H9 (cell line): Measurements from ENCODE around the gene TMEM270. TPM values are rescaled to one million over a fixed set of nuclear protein-coding genes. Genes with fewer than 3 reads are reported as not detected.

Source experiments
- DNase-seq: peaks from one replicate; pipeline ENCODE4 v3.0.0-alpha.2; 2017
- H2AFZ ChIP-seq: one replicate; pipeline ENCODE4 v1.6.1; 2013; ENCODE audit warnings: mild to moderate bottlenecking, low read length, control low read depth, moderate library complexity
- H2AK5ac ChIP-seq: 2 replicates; pipeline ENCODE4 v1.6.1; 2013; ENCODE audit warnings: low read length, control low read depth, mixed read lengths; ENCODE audit not compliant: insufficient read length
- H2BK120ac ChIP-seq: one replicate; pipeline ENCODE4 v1.6.1; 2013; ENCODE audit warnings: low read depth, mild to moderate bottlenecking, low read length, control low read depth, inconsistent platforms; ENCODE audit not compliant: poor library complexity, severe bottlenecking
- H2BK12ac ChIP-seq: 2 replicates; pipeline ENCODE4 v1.6.1; 2013; ENCODE audit warnings: low read length, control low read depth, mixed read lengths, low read depth; ENCODE audit not compliant: insufficient read length
- H2BK15ac ChIP-seq: 2 replicates; pipeline ENCODE4 v1.6.1; 2013; ENCODE audit warnings: low read depth, low read length, control low read depth
- H2BK20ac ChIP-seq: one replicate; pipeline ENCODE4 v1.6.1; 2013; ENCODE audit warnings: low read depth, mild to moderate bottlenecking, low read length, control low read depth, inconsistent platforms; ENCODE audit not compliant: poor library complexity, severe bottlenecking
- H2BK5ac ChIP-seq: 2 replicates; pipeline ENCODE4 v1.6.1; 2013; ENCODE audit warnings: low read length, control low read depth, mixed read lengths; ENCODE audit not compliant: insufficient read length
- H3K14ac ChIP-seq: 2 replicates; pipeline ENCODE4 v1.6.1; 2013; ENCODE audit warnings: low read length, control low read depth; ENCODE audit not compliant: insufficient read depth
- H3K18ac ChIP-seq: 2 replicates; pipeline ENCODE4 v1.6.1; 2013; ENCODE audit warnings: low read depth, mild to moderate bottlenecking, mixed read lengths, low read length, control low read depth; ENCODE audit not compliant: insufficient read length
- H3K23ac ChIP-seq: 2 replicates; pipeline ENCODE4 v1.6.1; 2013; ENCODE audit warnings: low read length, control low read depth, mixed read lengths, low read depth; ENCODE audit not compliant: insufficient read length
- H3K23me2 ChIP-seq: 2 replicates; pipeline ENCODE4 v1.6.1; 2013; ENCODE audit warnings: low read depth, mild to moderate bottlenecking, mixed read lengths, low read length, control low read depth; ENCODE audit not compliant: insufficient read length, poor library complexity, severe bottlenecking
- H3K27ac ChIP-seq: 2 replicates; pipeline ENCODE4 v1.5.1; 2013; ENCODE audit warnings: low read length, control low read depth, mixed read lengths, low read depth; ENCODE audit not compliant: insufficient read length
- H3K27me3 ChIP-seq: 2 replicates; pipeline ENCODE4 v1.6.1; 2013; ENCODE audit warnings: low read length, control low read depth, inconsistent platforms; ENCODE audit not compliant: insufficient read depth
- H3K4ac ChIP-seq: 2 replicates; pipeline ENCODE4 v1.6.1; 2013; ENCODE audit warnings: low read depth, mild to moderate bottlenecking, control low read depth, inconsistent platforms, low read length, moderate library complexity
- H3K4me1 ChIP-seq: 2 replicates; pipeline ENCODE4 v1.6.1; 2013; ENCODE audit warnings: low read length, control low read depth, inconsistent platforms; ENCODE audit not compliant: insufficient read depth
- H3K4me2 ChIP-seq: 2 replicates; pipeline ENCODE4 v1.6.1; 2013; ENCODE audit warnings: low read length, control low read depth, mixed read lengths; ENCODE audit not compliant: insufficient read length, insufficient read depth
- H3K56ac ChIP-seq: 2 replicates; pipeline ENCODE4 v1.6.1; 2013; ENCODE audit warnings: low read depth, mild to moderate bottlenecking, mixed read lengths, low read length, control low read depth; ENCODE audit not compliant: insufficient read length
- H3K79me1 ChIP-seq: 2 replicates; pipeline ENCODE4 v1.6.1; 2013; ENCODE audit warnings: low read depth, mild to moderate bottlenecking, moderate library complexity, low read length, control low read depth, inconsistent platforms; ENCODE audit not compliant: insufficient read depth, poor library complexity, severe bottlenecking
- H3K79me2 ChIP-seq: 2 replicates; pipeline ENCODE4 v1.6.1; 2013; ENCODE audit warnings: low read length, control low read depth, inconsistent platforms; ENCODE audit not compliant: insufficient read depth
- H3K9ac ChIP-seq: 2 replicates; pipeline ENCODE4 v1.6.1; 2013; ENCODE audit warnings: low read length, control low read depth, mixed read lengths; ENCODE audit not compliant: insufficient read length; ENCODE audit errors: extremely low read depth
- H3K9me3 ChIP-seq: one replicate; pipeline ENCODE4 v1.6.1; 2013; ENCODE audit warnings: low read depth, low read length, inconsistent platforms; ENCODE audit not compliant: control insufficient read depth
- H3T11ph ChIP-seq: one replicate; pipeline ENCODE4 v1.6.1; 2013; ENCODE audit warnings: mild to moderate bottlenecking, low read length, control low read depth, inconsistent platforms
- H4K20me1 ChIP-seq: one replicate; pipeline ENCODE4 v1.6.1; 2013; ENCODE audit not compliant: control insufficient read depth, insufficient read length, insufficient read depth
- H4K5ac ChIP-seq: 2 replicates; pipeline ENCODE4 v1.6.1; 2013; ENCODE audit warnings: low read depth, mild to moderate bottlenecking, mixed read lengths, low read length, control low read depth; ENCODE audit not compliant: insufficient read length
- H4K8ac ChIP-seq: replicated peaks from 2 replicates; pipeline ENCODE4 v1.6.1; 2013; ENCODE audit warnings: low read length, control low read depth, mixed read lengths, low read depth; ENCODE audit not compliant: insufficient read length
- H4K91ac ChIP-seq: 2 replicates; pipeline ENCODE4 v1.6.1; 2013; ENCODE audit warnings: low read depth, mild to moderate bottlenecking, moderate library complexity, mixed read lengths, low read length, control low read depth; ENCODE audit not compliant: insufficient read length
- H3K27ac Mint-ChIP-seq, 3 experiments: 2 replicates in 2 of 3; 3 replicates in 1 of 3; pipeline ENCODE4 v1.8.0; 2020 to 2021; ENCODE audit warnings: mixed read lengths in 3 of 3, mild to moderate bottlenecking in 1 of 3, moderate library complexity in 1 of 3
- H3K27me3 Mint-ChIP-seq: 2 replicates; pipeline ENCODE4 v1.8.0; 2021; ENCODE audit warnings: low read depth, mild to moderate bottlenecking, moderate library complexity, mixed read lengths
- H3K36me3 Mint-ChIP-seq, 3 experiments: 2 replicates in 2 of 3; 3 replicates in 1 of 3; pipeline ENCODE4 v1.8.0; 2020 to 2021; ENCODE audit warnings: low read depth in 3 of 3, mixed read lengths in 3 of 3; ENCODE audit not compliant: insufficient read depth in 1 of 3
- H3K4me1 Mint-ChIP-seq, 2 experiments: 2 replicates each; pipeline ENCODE4 v1.8.0; 2020; ENCODE audit warnings: mixed read lengths in 2 of 2
- H3K4me3 Mint-ChIP-seq, 2 experiments: 2 replicates in 1 of 2; 3 replicates in 1 of 2; pipeline ENCODE4 v1.8.0; 2020 to 2021; ENCODE audit warnings: mild to moderate bottlenecking in 2 of 2, mixed read lengths in 2 of 2, moderate library complexity in 1 of 2
- H3K9me3 Mint-ChIP-seq, 2 experiments: 2 replicates in 1 of 2; 3 replicates in 1 of 2; pipeline ENCODE4 v1.8.0; 2020; ENCODE audit warnings: mild to moderate bottlenecking in 2 of 2, mixed read lengths in 2 of 2, moderate library complexity in 1 of 2
- CTCF ChIP-seq: fragments of 200-600 bp; sonication (generic); conservative IDR thresholded peaks from 3 replicates; pipeline ENCODE4 v1.8.0; 2021; ENCODE audit warnings: antibody characterized with exemption, mild to moderate bottlenecking
- WGBS: extraction: QIAGEN DNeasy Blood & Tissue Kit; methylation state at CpG from one replicate; pipeline ENCODE4 v1.1.7; 2013; ENCODE audit warnings: missing lambda C conversion rate, low lambda C conversion rate, mixed read lengths; ENCODE audit not compliant: insufficient read length; ENCODE audit errors: extremely low coverage; 5-methylcytosine and 5-hydroxymethylcytosine counted together
- total RNA-seq: library from RNA; stranded (reverse); gene quantifications from 2 replicates; pipeline ENCODE4 v1.2.1, GENCODE V29; 2021

TMEM270 gene
- total RNA-seq, 1 experiment from 2014 or later, result not detected

- 0 out of 7 replicates have a peak overlapping the region, but pooled peaks of 1 of the 3 experiments have one; percentile 44 for H3K27ac Mint-ChIP-seq
Measured at GRCh38 chr7:73811760-73812168, 49.2 kb upstream of the TMEM270 start.

More at GRCh38 chr7:73811760-73812168, 49.2 kb upstream of the TMEM270 start:
- Mint-ChIP-seq H3K36me3 (no peaks in the 10 kb centered on the region), H3K27me3 (peaks cover 6% of the 10 kb centered on the region), H3K9me3 (peaks cover 0 to 3% of the 10 kb centered on the region in 2 experiments; a peak in 1 of 5 replicates), H3K4me1 (peaks cover 2 to 11% of the 10 kb centered on the region in 2 experiments), H3K4me3 (peak overlapping the region in 1 of 2 experiments; percentile 38; a peak in 1 of 5 replicates)
- Histone ChIP-seq H2BK12ac (no peak overlapping the region), H4K5ac (no peak overlapping the region), H3K14ac (no peak overlapping the region), H3K9ac (no peak overlapping the region), H3K23ac (no peak overlapping the region), H3K4me1 (peaks cover 2% of the 10 kb centered on the region; the same call in 1 of the 2 replicates), H2BK5ac (no peak overlapping the region), H4K20me1 (no peaks in the 10 kb centered on the region), H3K27ac (no peak overlapping the region), H2AFZ (no peak overlapping the region), H4K8ac (no peak overlapping the region), H3K18ac (no peak overlapping the region), H2BK120ac (no peak overlapping the region), H3K9me3 (no peaks in the 10 kb centered on the region), H2BK15ac (no peak overlapping the region), H3T11ph (no peak overlapping the region), H3K23me2 (no peaks in the 10 kb centered on the region), H3K27me3 (no peaks in the 10 kb centered on the region), H3K4me2 (no peak overlapping the region), H2AK5ac (no peak overlapping the region), H3K4ac (no peak overlapping the region), H3K56ac (no peak overlapping the region), H3K79me2 (no peaks in the 10 kb centered on the region), H4K91ac (no peak overlapping the region), H3K79me1 (no peaks in the 10 kb centered on the region), H2BK20ac (no peak overlapping the region)
- peak; percentile 89 for DNase-seq
- no CpG with 5 or more reads among the region's 11 CpGs for WGBS
- peak; percentile 89 for TF ChIP-seq CTCF
